H7 (cell line): ENCODE results near the gene JPT1. TPM values are rescaled to one million over a fixed set of nuclear protein-coding genes. Genes with fewer than 3 reads are reported as not detected.

Experiments
- DNase-seq: peaks from one replicate; pipeline ENCODE4 v3.0.0; 2012
- H3K27me3 ChIP-seq: 2 replicates; pipeline ENCODE4 v1.6.0; 2011; ENCODE audit warnings: mild to moderate bottlenecking, low read length; ENCODE audit not compliant: control insufficient read depth, insufficient read depth
- H3K36me3 ChIP-seq: replicated peaks from 2 replicates; pipeline ENCODE4 v1.5.1; 2011; ENCODE audit warnings: low read length; ENCODE audit not compliant: control insufficient read depth, insufficient read depth
- H3K4me3 ChIP-seq: 2 replicates; pipeline ENCODE4 v1.5.1; 2011; ENCODE audit warnings: low read depth, mild to moderate bottlenecking, control low read depth, low read length, moderate library complexity; ENCODE audit not compliant: insufficient read depth
- total RNA-seq: library from RNA; depleted of rRNA; stranded (reverse); fragments of >200 nt; shearing (Covaris generic); gene quantifications from 2 replicates; pipeline ENCODE4 v1.2.3, GENCODE V29; 2014; rRNA removed

Gene JPT1
- total RNA-seq, 1 experiment from 2014 or later, result 454 TPM

DNA sequence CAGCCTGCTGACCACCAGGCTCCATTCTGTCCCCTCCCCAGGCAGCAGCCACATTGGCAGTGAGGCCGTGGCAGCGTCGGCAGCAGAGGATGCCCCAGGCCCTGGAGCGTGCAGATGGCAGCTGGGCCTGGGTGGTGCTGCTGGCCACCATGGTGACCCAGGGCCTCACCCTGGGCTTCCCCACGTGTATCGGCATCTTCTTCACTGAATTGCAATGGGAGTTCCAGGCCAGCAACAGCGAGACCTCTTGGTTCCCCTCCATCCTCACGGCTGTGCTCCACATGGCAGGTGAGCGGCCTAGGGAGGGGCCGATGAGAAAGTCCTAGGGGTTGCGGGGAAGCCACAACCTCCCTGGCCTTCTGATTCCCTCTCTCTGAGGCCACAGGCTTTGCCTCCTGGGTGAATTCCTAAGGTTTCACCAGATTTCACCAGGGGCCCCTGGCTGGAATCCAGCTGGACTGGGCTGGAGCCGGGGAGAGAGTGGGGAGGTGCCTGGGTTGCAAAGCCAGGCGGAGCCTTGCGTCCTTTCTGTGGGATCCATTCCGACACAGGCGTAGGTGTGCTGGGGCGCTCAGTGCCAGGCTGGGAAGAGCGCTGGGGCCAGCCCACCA, 60.7 kb downstream of the JPT1 start:
- no peak for DNase-seq
- H3K27me3 ChIP-seq, result no peaks in the 10 kb centered on the region
- H3K4me3 ChIP-seq, result no peak overlapping the region
- peaks cover 4% of the 10 kb centered on the region for H3K36me3 ChIP-seq

DNA sequence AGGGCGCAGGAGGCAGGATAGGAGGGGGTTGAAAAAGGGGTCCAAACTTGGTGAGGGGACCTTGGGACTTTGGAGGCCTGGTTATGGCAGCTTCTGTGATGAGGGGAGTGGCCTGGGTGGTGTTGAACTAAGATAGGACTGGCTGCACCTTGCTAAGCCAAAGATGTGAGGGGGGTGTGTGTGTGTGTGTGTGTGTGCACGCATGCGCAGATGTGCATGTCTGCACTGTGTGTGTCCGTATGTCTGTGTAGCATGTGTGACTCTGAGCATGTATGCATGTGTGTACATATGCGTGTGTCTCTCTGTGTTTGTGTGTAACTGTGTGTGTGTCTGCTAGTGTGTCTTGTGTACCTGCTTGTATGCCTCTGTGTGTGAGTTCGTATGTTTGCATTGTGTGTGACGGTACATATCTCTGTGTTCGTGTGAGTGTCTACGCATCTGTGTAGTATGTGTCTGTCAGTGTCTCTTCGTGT, 62.4 kb downstream of the JPT1 start:
- no peak overlapping the region for H3K4me3 ChIP-seq
- no peaks in the 10 kb centered on the region for H3K27me3 ChIP-seq
- no peak for DNase-seq
- H3K36me3 ChIP-seq, result no peaks in the 10 kb centered on the region

DNA sequence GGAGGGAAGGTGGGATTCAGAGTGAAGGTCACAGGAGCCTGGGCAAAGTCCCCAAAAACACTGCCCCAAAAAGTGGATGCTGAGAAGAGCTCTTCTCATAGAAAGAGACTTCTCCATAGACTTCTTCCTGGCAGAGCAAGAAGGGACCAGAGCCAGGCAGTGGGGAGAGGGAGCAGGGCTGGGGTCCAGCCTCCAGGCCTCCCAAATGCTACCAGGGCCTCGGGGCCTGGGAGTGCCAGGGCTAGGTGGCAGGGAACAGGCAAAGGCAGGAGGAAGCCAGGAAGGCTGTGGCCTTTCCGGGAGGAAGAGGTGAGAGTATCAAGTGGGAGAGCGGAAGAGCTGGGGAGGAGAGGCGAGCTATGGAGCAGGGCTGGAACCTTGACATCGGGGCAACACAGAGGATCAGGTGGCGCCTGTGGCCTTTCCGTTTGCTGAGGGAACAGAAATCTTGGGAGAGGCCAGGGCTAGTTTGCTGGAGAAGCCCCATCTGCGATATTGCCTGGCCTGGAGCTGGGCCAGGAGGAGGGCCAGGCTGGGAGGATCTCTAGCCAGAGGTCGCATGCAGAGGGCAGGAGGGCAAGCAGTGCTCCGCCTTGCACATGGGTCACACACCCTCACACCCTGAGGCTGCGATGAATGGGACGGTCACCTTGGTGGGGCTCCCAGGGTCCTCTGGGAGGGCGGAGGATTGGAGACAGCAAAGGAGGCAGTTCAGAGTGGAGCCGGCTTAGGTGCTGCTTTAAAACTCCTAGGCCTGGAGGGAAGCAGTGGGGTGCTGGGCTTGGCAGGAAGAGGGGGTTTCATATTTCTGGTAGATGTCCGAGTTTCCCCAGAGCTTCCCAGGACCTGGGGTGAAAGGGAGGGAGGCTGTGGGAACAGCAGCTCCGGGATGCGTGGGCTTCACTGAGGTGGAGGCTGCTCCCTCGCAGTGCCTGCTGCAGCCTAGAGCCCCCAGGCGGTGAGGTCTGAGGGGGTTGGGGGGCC, 63.1 kb downstream of the JPT1 start:
- peak; percentile 57 for DNase-seq
- no peaks in the 10 kb centered on the region for H3K36me3 ChIP-seq
- H3K4me3 ChIP-seq, result no peak overlapping the region
- H3K27me3 ChIP-seq, result no peaks in the 10 kb centered on the region

DNA sequence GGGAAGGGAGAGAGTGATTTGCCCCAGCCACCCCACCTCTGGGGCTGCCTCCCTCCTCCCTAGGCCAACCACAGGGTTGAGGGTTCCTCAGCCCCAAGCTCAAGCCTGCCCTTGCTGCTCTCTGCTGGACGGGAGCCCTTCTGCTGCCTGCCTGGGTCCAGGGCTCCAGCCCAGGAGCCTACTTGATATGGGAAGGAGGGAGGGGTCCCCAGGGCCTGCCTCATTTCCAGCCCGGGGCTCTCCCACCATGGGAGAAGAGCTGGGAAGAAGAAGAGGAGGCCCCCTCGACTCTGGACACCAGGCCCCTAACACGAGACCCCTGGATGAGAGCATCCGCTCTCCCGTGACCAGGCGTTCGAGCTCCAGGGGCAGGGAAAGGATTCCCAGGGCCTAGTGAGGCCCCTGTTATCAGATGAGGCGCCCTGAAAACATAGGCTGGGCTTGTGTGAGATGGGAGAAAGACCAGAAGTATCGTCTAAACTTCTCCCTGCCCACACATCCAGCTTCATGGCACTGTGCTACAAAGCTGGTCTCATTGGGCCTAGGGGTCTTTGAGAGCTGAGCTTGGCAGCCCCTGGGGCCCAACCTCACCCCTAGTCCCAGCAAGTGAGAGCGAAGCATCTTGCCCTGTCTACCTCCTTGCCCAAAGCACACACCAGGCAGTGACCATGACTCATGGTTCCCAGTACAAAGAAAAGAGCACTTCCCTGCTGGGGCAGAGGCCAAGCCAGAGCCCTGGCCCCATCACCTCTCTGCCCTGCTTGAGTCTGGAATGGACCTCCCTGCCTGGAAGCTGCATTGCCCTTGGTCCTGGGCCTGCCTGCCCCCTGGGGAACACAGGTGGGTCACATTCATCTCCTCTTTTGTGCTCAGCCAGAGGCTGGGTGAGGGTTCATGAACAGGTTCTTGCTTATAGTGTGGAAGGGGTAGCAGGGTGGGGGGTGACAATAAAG, 65.6 kb downstream of the JPT1 start:
- H3K27me3 ChIP-seq, result no peaks in the 10 kb centered on the region
- no peaks in the 10 kb centered on the region for H3K36me3 ChIP-seq
- peak; percentile 70 for DNase-seq
- peak overlapping the region; percentile 89 for H3K4me3 ChIP-seq

DNA sequence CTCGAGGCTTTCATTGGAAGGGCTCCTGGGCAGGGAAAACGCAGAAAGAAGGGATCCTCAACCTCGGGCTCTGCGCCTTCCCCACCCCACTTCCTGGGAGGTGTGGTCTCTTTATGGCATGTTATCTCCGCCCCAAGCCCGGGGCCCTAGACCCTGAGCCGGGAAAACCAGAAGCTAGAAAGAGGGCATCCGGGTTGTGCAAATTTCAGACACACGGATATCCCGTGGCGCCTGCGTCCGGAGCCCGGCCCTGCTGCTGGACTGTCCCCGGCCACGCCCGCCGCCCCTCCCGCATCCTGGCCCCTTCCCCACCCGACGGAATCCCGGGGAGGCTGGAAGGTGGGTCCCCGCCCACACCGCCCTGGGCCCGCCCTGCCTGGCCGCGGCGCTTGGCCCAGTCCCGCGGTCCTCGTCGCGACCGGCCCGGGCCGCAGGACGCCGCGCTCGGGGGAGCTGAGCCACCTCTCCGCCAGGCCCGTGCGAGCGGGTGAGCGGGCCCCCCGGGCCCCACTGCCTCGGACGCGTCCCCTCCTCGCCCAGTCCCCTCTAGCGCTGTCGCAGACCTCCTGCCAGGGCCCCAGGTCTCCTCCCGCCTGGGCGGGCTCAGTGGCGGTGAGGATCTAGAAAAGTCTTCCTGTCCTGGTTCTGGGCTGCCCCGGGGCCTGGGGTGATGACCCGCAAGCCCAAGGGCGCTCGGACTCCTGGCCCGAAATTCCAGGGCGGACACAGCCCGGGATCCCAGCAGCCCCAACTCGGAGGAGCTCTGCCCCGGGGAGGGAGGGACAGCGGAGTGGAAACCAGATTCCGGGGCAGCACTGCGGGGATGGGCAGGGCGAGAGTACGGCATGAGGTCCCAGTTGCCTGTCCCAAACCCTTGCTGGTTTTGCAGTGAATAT, 66.5 kb downstream of the JPT1 start, which contains the start of gene SLC16A5:
Gene SLC16A5, plus strand, starts transcription at position 397 of the 896 bp plus-strand sequence. CDS start 5,683 bp downstream, outside the sequence.
- DNase-seq, result peak; percentile 98
- Histone ChIP-seq H3K36me3 (no peaks in the 10 kb centered on the region), H3K27me3 (no peaks in the 10 kb centered on the region), H3K4me3 (peak within 1 kb of the TSS; percentile 89)

DNA sequence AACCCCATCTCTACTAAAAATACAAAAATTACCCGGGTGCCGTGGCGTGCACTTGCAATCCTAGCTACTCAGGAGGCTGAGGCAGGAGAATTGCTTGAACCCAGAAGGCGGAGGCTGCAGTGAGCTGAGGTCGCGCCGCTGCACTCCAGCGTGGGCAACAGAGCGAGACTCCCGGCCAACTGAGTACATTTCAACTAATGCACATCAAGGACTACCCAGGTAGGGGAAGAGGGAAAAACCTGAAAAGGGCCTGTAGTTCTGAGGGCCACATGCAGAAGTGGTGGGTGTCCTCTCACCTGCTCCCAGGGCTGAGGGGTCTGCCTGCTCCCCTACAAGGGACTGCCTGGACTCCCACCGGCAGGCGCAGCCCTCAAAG, 67.1 kb downstream of the JPT1 start:
- H3K27me3 ChIP-seq, result no peaks in the 10 kb centered on the region
- no peaks in the 10 kb centered on the region for H3K36me3 ChIP-seq
- peak overlapping the region; percentile 89 for H3K4me3 ChIP-seq
- no peak for DNase-seq

DNA sequence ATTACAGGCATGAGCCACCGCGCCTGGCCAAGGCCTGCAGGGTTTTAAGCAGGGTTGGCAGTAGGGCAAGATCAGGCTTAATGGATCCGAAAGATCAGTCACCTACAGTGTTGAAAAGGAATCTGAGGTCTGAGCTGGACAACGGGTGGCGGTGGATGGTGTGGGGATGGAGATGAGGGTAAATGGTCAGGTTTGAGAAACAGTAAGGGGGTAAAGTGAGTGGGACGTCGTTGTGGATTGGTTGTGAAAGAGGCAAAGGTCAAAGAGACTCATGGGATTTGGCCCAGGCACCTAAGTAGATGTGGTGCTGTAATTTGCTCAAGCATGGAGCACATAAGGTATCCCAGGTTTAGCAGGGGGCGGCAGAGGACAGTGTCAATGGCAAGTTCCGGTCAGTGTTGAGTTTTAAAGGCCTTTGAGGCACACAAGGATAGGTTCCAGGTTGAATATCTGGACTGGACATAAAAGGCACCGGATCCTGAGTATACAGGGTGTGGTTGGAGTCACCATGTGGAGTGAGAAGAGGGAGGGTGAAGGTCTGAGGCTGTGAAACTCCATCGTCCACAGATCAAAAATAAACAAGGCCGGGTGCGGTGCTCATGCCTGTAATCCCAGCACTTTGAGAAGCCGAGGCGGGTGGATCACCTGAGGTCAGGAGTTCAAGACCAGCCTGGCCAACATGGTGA, 67.7 kb downstream of the JPT1 start:
- Histone ChIP-seq H3K36me3 (no peaks in the 10 kb centered on the region), H3K27me3 (no peaks in the 10 kb centered on the region), H3K4me3 (no peak overlapping the region)
- no peak for DNase-seq

Other genes starting within 250 kb of the JPT1 start
- 0.59 and 1.3 TPM in 2 replicates for gene USH1G, start 231.3 kb downstream of the JPT1 start, total RNA-seq
- not detected in 2 replicates for gene OTOP2, start 230.2 kb downstream of the JPT1 start, total RNA-seq
- gene OTOP3, start 218.6 kb downstream of the JPT1 start, total RNA-seq, result not detected in 2 replicates
- 2.1 and 7.8 TPM in 2 replicates for gene HID1, start 181.8 kb downstream of the JPT1 start, total RNA-seq
- 23.5 and 25.9 TPM in 2 replicates for gene CDR2L, start 166.9 kb downstream of the JPT1 start, total RNA-seq
- gene MRPL58, start 141.8 kb downstream of the JPT1 start, total RNA-seq, result 62.0 and 68.4 TPM in 2 replicates
- gene ATP5PD, start 107.5 kb downstream of the JPT1 start, total RNA-seq, result 399 and 432 TPM in 2 replicates
- 34.9 and 41.0 TPM in 2 replicates for gene KCTD2, start 107.3 kb downstream of the JPT1 start, total RNA-seq
- 28.2 and 38.8 TPM in 2 replicates for gene SLC16A5, start 66.6 kb downstream of the JPT1 start, total RNA-seq
- 6.2 and 9.5 TPM in 2 replicates for gene ARMC7, start 44.5 kb downstream of the JPT1 start, total RNA-seq
- gene NT5C, start 22.8 kb downstream of the JPT1 start, total RNA-seq, result 106 and 118 TPM in 2 replicates
- gene SUMO2, start 28.4 kb upstream of the JPT1 start, total RNA-seq, result 321 and 329 TPM in 2 replicates
- 61.7 and 62.8 TPM in 2 replicates for gene NUP85, start 51.2 kb upstream of the JPT1 start, total RNA-seq
- gene GGA3, start 107.1 kb upstream of the JPT1 start, total RNA-seq, result 30.8 and 34.8 TPM in 2 replicates
- gene MRPS7, start 107.4 kb upstream of the JPT1 start, total RNA-seq, result 128 and 166 TPM in 2 replicates
- gene MIF4GD, start 116.7 kb upstream of the JPT1 start, total RNA-seq, result 28.0 TPM in 2 replicates
- 25.7 and 31.0 TPM in 2 replicates for gene SLC25A19, start 134.9 kb upstream of the JPT1 start, total RNA-seq